Activated T-cell treated with anti-CD3 and anti-CD28 coated beads for 24 hours (primary cell): Measurements from ENCODE around the gene PDPK1.
A peak's percentile ranks its signal among the peaks of the same experiment; 100 is the strongest.
"Not testable (repeated sequence)": the region's sequence is repeated elsewhere in the genome, so short reads cannot be mapped to it uniquely, and the experiment has no call there.

ENCODE experiments used
- DNase-seq: peaks from one replicate; pipeline ENCODE4 v3.0.0-alpha.2; 2020; ENCODE audit warnings: low read depth

PDPK1 gene

GRCh38 chr16:2587891-2588565 lies 50.2 kb downstream of the PDPK1 start:
- no peak for DNase-seq

- DNase-seq = no peak
Measured at GRCh38 chr16:2591476-2592240, 53.8 kb downstream of the PDPK1 start.

DNA sequence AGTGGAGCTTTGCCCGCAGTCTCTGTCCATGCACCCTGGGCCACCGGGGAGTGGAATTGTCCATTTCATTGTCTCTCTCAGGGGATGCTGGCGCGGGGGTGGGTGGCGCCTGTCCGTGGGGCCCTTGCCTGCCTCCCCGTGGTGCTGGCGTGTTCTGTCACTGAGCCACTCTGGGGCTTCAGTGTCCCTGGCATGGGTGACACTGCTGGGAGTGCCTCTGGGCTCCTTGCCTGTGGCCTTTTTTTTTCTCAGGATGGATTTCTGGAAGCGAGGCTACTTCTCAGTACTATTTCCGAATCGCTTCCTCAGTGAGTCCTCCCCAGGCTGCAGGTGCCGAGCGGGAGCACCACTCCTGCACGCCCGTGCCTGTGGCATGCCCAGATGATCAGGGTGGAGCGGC lies 55.0 kb downstream of the PDPK1 start:
- no peak for DNase-seq

GRCh38 chr16:2595393-2596205 lies 57.8 kb downstream of the PDPK1 start:
- no peak for DNase-seq

GRCh38 chr16:2596747-2597559 lies 59.1 kb downstream of the PDPK1 start:
- no peak for DNase-seq

DNA sequence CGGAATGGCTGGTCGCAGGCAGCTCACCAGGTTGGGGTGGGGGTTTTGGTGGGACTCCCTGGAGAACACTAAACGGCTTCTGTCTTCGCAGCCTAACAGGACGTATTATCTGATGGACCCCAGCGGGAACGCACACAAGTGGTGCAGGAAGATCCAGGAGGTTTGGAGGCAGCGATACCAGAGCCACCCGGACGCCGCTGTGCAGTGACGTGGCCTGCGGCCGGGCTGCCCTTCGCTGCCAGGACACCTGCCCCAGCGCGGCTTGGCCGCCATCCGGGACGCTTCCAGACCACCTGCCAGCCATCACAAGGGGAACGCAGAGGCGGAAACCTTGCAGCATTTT lies 59.7 kb downstream of the PDPK1 start:
- no peak for DNase-seq

DNA sequence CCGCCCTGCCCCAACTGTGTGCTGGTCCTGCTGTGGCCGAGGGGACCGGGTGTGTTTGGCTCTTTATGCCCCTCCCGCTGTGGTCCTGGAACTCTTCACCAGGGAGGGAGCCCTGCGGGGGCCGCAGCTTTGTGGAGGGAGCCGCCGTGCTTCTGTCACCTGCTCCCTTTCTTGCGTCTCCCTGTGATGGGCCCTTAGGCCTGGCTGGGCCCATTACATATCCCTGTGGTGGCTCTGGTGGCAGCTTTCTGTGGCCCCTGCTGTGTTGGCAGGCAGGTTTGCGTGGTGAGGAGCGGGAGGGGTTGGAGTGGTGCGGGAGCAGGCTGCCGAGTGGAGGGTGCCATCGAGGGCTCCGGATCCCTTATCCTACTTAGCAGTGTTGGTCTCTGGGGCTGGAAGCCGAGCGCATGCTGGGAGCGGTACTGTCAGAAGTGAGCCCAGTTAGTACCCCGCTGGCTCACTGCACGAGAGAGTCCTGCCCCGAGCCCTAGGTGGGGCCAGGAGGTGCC lies 60.4 kb downstream of the PDPK1 start:
- DNase-seq = no peak

- no peak for DNase-seq
Measured at GRCh38 chr16:2598723-2599122, 60.9 kb downstream of the PDPK1 start.

DNA sequence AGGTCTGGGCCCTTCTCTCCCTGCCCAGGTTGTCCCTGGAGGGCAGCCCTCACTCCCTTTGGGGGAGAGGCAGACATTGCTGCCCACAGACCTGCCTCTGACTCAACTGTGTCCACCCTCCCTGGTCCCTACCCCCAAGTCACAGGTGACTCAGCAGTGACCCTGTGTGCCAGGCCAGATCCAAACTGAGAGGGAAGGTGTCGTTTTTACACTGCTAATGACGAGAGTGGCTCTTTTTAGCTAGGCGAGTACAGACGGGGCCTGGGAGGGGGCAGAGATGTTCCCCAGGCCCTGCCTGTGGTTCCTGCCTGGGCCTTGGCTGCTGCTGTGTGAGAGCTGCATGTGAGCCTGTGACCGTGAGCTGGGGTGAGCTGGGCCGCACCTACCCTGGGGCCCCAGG lies 61.3 kb downstream of the PDPK1 start:
- not testable (repeated sequence) for DNase-seq

- not testable (repeated sequence) for DNase-seq
Measured at GRCh38 chr16:2599785-2600184, 62.0 kb downstream of the PDPK1 start.

GRCh38 chr16:2601301-2602025 lies 63.6 kb downstream of the PDPK1 start:
- DNase-seq = not testable (repeated sequence)

DNA sequence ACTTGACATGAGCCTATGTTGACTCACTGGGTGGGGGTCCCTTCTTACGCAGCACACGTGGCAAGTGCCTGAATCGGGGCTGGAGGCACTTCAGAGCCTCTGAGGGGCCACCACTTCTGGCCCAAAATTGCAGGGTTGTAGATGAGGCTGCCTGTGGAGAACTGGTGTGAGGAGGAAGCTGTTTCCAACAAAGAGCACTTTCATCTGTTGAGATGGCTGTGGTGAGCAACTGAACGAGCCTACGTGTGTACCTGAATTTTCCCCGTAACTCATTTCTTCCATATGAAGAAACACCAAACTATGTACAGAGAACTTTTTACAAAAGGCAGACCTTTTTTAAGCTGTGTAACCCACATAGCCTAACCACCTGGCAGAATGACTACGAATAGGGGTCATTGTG lies 64.4 kb downstream of the PDPK1 start:
- DNase-seq = not testable (repeated sequence)

GRCh38 chr16:2603165-2604015 lies 65.6 kb downstream of the PDPK1 start:
- DNase-seq = peak; percentile 85

DNA sequence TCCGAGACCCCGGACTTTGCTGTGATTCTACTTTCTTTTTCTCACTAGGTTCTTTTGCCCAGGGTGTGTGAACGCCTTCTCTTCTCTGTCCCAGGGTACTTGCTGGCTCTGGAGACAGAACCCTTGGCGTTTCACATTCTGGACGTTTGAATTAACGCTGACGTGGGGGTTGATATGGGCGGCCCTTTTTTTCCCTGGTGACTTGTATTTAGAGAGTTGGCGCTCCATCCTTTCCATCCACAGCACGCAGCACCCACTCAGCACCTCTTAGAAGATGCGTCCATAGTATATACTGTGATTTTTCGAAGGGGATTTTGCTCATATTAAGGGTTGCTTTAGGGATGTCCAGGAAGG lies 66.2 kb downstream of the PDPK1 start:
- not testable (repeated sequence) for DNase-seq

- not testable (repeated sequence) for DNase-seq
Measured at GRCh38 chr16:2606820-2607219, 69.0 kb downstream of the PDPK1 start.

- not testable (repeated sequence) for DNase-seq
Measured at GRCh38 chr16:2609345-2609744, 71.5 kb downstream of the PDPK1 start.

DNA sequence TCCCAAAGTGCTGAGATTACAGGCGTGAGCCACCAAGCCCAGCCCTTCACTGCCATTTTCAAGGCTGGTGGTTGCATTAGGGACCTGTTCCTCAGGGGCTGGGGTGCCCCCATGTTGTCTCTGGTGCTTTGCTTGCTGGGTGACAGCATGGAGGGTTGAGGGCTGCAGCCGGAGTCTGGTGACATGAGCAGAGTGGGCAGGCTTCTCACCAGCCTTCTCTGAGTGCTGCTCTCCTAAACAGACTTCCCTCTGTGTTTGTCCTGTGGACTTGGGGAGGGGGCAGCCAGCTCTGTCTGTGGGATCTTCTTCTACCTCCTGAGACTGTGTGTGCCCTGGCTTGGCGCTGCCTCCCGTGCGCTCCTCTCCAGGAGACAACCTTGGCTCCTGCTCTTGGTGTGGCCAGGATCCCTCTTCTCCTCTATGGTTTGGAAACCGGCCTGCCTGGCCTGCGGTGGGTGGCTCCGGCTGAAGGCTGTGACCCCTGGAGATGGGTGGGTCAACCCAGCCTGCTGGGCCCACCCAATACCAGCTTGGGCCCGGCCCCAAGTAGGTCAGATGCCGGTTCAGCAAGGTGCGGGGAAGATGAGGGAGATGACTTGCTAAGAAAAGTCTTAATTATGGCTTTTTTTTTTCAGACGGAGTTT lies 72.1 kb downstream of the PDPK1 start:
- DNase-seq = no peak

DNA sequence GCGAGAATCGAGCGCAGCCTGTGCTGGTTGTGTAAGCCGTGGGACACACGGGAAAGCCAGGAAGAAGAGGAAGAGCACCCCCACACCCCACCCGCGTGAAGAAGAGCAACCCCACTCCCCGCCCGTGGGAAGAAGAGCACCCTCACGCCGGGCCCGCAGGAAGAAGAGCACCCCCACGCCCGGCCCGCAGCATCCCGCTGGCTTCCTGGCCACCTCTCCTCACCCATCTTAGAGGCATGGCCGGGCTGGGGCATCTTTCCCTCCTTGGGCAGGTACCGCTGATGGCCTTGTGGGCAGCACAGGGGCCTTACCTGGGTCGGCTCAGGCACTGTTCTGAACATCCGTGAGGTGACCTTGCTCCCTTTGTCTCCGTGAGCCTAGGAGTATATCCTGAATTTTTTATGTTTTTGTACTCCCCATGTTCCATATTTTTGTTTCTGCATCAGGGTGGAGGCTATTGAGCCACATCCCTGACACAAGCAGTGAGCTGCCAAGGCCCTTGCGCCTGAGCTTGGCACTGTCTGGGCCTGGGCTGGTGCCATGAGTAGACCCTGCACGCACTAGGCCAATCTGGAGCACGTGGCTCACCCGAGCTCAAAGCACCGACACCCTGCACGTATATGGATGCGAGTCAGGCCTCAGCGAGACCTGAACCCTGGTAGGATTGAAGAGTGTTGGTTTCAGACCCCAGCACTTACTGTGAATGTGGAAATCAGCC lies 73.1 kb downstream of the PDPK1 start:
- DNase-seq = no peak

- no peak for DNase-seq
Measured at GRCh38 chr16:2611499-2611862, 73.7 kb downstream of the PDPK1 start.
